Eye (tissue), 1 donor: ENCODE data around the gene KDR.
A peak's percentile ranks its signal among the peaks of the same experiment; 100 is the strongest.

Experiments used
- DNase-seq: peaks from one replicate; pipeline ENCODE4 v3.0.0-alpha.2; 2015

The KDR gene

DNA sequence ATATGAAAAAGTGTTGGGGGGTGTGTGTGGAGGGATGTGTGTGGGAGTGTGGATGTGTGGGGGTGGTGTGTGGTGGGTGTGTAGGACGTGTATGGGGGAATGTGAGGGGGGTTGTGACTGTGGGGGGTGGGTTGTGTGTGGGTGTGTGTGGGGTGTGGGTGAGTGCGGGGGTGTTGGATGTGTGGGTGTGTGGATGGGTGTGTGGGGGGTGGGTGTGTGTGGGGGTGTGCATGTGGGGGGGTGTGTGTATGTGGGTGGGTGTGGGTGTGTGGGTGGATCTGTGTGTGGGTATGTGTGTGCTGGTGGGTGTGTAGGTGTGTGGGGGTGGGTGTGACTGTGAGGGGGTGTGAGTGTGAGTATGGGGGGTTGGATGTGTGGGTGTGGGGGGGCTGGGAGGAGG lies 47.8 kb downstream of the KDR start:
- DNase-seq = no peak

DNA sequence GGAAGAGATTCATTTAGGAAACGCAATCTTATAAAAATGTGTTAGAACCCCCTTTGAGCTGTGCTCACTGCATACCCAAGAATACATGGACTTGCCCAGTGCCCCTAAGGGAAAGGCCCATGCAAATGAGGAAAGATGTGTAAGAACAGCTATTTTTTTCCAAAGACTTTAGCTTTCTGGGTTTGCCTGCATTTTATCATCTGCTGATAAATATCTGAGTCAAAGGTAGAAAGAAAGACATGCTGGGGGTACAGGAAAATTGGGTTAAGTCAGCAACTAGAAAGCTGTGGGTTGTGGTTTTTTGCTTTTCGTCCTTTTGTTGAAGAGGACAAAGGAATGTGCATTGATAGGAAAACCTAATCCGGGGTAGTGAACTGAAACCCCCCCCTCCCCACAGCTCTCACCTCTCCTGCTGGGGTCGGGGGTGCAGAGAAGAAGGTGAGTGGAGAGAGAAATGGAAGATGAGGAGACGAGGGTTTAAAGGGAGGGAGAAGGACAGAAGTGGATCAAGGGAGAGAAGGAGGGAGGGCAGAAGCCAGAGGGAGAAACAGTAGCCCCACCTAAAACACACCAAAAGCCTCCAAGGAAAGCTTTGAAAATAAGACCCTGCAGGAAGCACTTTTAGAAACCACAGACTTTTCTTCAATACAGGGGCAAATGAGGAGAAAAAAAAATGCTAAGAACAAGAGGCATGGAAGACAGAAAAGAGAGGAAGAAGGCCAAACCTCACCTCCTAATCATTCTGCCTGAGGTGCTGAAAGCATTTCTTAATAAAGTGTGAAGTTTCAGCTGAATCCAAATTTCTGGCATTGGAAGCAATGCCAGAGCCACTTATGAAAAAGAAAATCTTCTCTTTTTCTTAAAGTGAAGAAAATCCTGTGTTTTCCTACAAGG lies 49.3 kb downstream of the KDR start:
- no peak for DNase-seq

DNA sequence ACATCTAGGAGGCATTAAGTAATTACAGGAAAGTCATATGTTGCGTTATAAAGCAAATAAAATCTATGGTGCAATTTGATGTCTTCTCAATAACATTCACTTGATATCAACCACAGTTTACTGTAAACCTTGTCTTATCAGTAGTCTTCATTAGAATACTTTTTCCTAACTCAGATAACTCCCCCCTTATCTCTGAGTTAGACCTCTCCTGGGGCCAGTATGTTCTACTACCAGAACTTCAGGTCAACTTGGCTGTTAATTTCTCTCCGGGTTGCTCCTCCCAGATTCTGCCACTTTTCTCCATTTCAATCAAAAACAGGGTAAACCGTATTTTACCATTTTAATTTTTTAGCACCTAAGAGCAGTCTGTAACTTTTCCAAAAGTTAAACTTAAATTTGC lies 50.0 kb downstream of the KDR start:
- DNase-seq = no peak

DNA sequence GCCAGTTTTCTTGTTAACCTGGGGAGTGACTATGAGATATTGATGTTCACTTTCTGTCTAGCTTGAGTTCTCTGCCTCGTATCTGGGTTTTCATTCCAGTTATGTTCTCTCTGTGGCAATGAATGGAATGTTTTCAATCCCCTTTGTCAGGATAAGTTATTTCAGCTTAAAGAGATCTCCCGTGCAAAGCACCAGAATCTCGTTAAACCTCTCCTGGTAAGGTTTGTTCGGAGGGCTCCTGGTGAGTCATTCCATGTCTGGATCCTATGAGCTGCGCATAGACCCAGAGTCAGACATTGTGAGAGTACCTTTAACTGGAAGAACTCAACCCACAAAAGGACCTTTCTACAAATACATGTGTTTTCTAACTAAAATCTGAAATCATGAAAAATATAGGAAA lies 51.0 kb downstream of the KDR start:
- DNase-seq = peak; percentile 44

DNA sequence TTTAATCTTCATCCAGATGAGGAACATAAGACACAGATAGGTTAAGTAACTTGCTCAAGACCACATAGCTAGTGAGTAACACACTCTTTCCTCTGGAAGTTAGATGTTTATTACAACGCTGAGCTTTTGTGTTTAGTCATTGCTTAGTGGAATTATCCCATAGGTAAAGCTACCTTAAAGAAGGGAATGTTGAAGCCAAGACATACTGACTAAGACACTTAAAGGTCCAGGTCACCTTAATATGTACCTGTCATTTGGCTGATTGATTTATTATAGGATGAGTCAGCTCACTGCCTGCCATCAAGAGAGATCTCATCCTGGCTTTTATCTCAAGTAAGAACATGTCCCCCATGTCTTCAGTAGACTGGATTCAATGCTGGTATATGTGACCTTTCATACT lies 53.4 kb downstream of the KDR start:
- no peak for DNase-seq

DNA sequence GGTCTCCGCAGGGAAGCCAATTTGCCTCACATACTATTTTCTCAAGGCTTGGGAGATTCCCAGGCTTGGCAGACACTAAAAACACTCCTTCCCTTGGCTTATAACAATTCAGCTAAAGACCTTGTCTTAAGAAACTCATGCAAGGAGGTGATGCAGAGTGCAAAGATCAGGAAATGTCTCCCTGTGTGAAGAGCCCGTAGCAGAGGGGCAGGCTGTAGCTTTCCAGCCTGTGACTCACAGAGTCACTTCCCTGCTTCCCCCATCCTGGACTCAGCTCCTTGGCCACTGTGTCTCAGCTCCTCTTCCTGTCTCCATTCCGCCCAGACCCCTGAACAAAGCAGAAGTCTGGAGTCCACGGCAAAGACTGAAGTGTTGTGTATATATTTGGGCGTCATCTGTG lies 56.1 kb downstream of the KDR start:
- DNase-seq = no peak

DNA sequence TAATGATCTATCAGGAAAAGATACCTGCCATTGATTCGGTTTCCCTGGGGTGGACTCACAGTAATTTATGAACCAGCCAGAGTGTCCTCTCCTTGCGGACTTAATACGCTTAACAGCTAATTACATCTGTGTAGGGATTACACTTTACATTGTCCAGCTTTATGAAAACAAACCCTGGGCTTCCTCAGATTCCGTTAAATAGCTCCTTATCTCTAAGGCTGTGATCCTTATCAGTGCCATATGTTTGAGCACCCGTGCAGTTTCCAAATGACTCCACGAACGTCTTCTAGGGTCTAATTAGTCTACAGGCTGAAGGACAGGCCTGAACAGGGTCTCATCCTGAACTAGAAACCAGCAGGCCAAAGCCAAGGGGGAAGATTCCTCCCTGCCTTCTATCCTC lies 56.9 kb downstream of the KDR start:
- no peak for DNase-seq

DNA sequence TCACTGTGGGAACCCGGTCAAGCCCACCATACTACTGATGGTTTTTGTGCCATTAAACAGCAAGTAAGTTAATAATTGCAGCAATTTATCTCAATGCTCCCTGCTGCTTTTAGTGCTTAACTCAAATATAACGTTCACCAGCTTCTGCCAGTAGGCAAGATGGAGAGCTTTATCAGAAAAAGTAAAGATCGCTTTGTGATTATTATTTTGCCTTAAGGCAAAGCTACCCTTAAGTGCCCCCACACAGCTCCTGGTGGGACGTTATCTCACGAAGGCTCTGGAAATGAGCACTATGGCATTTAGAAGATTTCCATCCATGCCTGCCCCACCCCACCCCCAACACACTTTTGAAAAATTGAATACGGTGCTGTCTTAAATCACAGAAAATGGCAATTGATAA lies 59.4 kb downstream of the KDR start:
- no peak for DNase-seq

DNA sequence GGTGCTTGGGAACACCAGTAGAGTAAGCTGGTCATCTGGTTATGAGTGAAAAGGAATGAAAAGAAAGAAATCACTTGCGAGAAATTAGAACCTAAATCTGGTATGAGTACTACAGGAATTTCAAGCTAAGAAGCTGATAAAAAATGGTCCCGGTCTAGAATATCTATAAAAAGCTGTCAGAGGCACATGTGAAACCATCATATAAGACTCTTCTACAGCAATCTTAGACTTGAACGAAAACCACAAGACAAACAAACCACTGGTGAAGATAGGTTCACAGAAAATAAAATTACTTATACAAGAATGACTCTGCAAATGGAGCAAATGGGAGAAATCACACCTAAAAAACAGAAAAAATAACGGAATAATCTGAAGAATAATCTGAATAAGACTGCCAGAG lies 69.9 kb downstream of the KDR start:
- no peak for DNase-seq

DNA sequence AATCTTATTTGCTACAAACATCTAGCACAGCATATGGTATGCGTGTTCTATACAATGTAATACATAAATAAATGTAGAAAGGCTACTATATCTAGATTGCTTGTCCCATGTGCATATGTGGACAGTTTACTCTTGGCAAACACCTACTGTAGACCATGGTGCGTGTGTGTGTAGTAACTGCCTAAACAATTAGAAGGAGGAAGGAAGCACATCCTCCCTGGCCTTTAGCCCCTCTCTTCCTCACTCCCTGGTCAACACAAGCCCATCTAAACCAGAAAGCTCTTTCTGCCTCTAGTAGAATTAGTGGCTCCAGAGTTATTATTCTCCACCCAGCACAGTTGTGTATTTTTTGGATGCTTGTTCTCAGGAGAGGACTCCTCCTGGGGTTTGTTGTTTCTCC lies 73.9 kb downstream of the KDR start:
- no peak for DNase-seq

DNA sequence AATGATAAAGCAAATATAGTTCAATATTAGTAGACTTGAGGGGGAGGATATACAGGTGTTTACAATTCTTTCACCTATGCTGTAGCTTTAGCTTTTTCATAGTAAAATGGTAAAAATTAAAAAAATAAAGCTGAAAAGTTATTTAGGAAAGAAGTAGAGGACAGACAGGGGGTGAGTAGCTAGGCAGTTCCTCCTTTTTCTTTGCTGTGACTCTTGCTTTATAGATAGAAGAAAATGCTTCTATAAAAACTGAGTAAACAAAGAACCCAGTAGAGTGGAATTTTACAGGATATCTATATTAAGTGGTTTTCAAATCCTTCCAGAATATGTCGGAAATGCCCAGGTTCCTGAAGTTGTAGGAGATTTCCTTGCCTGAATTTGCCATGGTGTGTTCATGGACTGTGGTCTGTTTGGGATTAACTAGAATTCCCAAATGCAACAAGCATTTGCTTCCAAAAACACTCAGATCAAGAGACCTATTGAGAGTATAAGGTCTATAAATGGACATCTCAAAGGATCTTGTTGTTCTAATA lies 74.9 kb downstream of the KDR start:
- no peak for DNase-seq

DNA sequence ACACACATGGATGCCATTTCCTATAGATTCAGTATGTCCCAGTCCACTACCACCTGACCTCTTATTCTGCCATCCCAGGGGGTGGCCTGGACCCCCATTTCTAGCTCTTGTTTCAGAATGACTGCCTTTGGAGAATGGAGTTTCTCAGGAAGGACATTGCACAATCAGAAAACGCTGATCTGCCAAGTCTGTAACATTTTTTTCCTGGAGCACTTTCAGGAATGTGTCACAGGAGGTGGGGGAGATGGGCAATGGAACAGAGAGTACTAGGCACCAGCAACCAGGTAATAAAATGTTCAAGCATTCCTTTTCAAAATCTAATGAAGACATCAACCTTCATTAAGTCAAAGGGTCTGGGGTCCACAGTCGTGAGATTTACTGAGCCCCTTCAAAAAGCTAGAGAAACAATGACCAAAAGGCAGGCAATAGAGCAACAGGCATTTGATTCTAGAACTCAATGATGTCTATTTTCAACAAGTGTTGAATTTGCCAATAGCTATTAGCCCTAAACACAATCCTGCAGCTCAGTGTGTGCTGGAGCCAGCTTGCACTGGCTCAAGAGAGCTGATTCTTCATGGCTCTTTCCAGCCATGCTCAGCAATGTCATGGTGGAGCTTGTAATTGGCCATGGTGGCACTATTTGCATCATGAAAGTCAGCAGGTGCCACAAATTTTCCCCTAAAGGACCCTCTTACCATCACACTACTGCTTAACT lies 87.1 kb downstream of the KDR start:
- no peak for DNase-seq

DNA sequence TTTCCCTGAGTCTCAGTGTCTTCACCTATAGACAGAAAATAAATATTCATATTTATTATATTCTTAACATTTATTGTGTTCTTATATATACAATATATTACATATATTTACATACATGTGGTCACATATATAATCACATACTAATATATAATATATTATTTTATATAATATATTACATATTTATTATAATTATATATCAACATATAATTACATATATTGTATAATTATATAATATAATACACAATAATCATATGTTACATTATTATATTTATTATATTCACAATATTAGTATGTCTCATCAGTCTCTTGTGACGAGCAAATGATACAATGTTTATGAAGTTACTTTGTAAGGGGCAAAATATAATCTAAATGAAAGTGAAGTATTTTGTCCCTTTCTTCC lies 87.7 kb downstream of the KDR start:
- no peak for DNase-seq

DNA sequence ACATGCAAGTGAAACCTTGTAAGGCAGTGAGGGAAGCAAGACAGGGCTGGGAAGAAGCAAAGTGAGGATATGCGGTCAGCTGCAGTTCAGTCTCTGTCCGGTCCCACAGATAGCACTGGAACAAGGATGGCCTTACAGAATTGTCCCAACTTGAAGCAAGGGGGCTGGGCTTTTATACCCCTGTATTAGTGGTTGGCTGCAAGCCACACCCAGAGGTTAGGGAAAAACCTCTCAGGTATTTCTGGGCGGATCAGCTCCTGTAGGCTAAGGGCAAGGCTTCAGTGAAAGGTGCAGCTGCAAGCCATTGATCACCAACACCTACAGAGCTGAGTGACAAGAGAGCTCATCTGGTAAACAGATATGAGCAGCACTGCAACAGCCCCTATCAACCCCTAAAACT lies 89.0 kb downstream of the KDR start:
- DNase-seq = no peak

DNA sequence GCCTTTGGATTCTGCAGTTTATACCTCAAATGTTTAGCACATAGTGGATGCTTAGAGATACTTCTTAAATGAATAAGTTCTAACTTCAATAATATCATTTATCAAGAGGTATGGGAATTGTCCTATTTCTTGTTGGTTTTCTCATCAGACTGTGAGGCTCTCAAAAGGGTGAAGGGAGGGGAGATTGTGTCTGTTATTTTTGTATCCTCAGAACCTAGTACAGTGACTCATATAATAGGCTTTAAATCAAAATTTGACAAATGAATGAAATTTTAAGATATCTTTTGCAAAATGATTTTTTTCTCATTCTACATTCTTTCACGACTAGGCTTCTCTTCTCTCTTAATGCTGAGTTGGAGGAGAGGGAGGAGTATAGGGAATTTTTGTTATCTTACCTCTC lies 89.5 kb downstream of the KDR start:
- DNase-seq = no peak

DNA sequence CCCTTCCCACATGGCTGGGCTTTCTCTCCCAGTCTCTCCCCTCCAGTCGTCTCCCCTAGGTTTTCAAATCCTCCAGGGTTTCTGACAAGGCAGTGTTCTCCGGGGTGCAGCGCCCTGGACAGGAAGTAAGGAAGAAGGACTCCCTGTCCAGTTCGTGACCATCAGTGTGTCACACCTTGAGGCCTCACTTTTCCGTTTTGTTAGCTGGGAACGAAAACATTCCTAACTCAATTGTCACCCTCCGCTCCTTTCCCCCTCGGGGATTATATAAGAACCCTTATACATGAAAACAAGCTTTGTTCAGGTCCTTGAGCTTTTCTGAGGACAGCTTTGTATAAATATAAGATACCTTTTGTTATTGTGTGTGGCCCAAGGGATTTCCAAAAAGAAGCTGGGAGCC lies 92.1 kb downstream of the KDR start:
- DNase-seq = no peak

DNA sequence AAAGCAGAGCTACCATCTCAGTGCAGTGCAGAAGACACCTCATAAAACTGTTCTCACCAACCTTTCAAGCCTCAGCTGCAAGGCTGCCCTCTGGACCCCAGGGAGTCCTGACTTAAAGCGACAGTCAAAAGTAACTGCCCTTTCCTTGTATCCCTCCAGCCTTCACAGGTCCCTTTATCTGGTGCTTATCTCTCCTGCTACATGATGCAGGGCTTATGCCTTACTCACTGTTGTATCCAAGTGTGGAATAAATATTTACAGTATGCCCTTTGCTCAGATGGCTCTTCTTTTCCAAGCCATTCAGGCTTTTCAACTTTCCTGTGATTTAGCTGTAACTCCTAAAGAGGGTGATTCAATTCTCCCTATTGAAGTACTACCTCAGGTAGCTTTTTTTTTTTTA lies 92.6 kb downstream of the KDR start:
- DNase-seq = no peak

DNA sequence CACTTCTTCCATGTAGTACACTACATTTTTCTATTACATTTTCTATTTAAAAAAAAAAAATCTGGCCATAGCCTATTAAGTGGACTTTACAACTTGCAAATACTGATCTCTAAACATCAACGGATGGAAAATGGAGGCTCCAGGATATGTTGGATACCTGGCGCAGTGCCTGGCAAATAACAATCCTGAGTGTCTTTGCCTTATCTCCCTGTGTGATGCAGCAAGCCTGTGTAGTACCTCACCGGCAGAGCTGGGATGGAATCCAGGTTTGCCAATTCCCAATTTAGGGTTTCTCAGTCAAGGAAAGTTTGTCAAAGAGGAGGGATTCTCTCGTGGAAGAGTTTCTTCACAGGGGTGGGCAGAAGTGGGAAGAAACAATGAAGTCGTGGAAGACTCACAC lies 93.2 kb downstream of the KDR start:
- DNase-seq = no peak

DNA sequence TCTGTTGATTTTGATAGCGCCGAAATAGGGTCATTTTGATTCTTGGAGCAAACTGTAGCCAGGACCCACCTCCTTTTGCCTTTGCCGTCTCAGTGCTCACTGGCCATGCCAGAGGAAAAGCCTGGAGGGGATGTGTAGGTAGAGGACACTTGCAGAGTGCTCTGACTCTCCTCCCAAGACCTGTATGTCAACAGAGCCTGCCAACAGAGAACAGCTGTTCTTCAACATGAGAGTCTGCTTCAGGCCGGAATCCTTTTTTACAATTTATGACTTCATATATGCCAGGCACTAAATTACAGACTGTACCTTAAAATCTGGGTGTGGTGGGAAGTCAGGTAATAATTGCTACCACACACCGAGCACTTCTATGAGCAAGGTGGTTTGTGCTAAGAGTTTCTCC lies 94.2 kb downstream of the KDR start:
- no peak for DNase-seq

DNA sequence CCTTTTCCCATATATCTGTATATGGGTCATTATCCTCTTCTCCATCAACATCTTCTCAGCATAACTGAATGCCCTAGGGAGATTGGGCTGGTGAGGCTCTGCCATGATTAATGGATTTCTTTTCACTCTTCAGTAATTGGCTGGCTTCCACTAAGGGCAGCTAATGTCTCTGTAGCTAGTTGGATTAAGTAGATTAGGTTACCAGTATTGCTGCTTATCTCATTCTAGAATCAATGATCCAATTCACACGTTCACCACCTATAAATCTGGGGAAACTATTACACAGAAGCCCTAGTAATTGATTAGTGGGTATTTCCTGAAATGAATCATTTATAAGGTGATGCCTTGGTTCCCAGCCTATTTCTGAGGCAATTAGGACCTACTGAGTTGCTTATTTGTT lies 94.8 kb downstream of the KDR start:
- no peak for DNase-seq

DNA sequence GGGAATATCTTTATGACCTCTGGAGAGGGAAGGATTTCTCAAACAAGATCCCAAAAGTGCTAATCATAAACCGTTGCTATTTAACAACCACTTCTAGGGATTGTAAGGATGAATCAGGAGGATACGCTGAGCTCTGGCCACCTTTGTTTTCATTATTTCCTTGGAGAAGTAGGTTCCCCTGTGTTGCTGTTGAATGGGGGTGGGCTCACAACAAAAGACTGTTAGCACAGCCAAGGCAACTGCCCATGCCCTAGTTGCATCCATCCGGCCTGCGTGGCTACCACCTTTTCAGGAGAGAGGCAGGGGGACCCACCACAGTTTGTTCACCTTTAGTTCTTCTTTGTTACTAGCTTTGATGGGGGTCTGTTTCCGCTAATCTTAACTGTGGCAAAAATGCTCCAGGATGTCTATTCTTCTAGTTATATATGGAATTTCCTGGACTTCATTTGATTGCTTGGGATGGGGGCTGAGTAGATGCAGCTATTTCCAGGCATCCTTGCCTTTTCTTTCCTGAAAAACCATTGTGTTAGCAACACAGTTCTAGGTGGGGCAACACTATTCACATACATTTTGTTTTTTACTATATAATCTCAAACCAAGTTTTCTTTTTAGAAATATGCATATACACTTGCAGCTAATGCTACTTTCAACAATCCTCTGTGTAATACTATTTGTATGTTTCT lies 95.4 kb downstream of the KDR start:
- no peak for DNase-seq

DNA sequence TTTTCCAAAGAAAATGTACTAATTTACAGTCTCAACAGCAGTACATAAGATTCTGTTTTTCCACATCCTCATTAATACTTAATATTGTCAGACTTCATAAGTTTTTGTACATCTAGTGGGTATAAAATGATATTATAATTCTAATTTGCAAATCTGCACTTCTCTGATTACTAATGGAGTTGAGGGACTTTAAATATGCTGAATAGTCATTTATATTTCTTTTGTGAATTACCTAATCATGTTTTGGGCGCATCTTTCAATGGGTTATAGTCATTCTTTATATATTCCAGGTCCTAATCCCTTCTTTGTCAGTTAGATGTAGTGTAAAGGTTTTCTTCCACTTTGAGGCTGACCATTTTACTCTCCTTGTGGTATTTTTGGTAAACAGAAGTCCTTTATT lies 96.1 kb downstream of the KDR start:
- DNase-seq = no peak
